ENCODE measurements around the gene IL15RA. TPM values are rescaled to one million over a fixed set of nuclear protein-coding genes. Genes with fewer than 3 reads are reported as not detected.

The IL15RA gene
- total and polyA plus RNA-seq, 10 of the 15 experiments (the other 5 are each of a cell fraction or from before 2014, with no cell fraction given), result 2.0 to 14.8 (median 12.1) TPM

DNA sequence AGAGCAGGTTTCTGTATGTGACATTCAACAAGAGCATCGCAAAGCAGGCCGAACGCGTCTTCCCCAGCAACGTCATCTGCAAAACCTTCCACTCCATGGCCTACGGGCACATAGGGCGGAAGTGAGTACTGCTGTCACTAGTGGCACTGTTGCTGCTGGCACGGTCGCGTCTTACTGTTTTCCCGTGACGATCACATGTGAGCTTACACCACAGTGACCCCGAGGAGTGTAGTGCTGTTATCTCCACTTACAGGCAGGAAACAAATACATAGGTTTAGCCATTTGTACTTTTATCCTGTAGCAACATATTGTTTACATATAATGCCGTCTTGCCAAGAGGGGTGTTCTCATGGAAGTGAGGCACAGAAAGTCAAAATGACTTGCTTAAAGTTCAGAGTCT is 61.9 kb downstream of the IL15RA start:
- H3K9me3 ChIP-seq (replicated peaks; ENCODE audit: control insufficient read depth, insufficient read depth, low read length), result no peaks in the 10 kb centered on the region
- no peak overlapping the region for H3K4me2 ChIP-seq (ENCODE audit: control insufficient read depth, insufficient read depth)
- no peak overlapping the region for H3K27ac ChIP-seq (ENCODE audit: control insufficient read depth, insufficient read depth)
- RAD21 ChIA-PET (ENCODE audit: unreplicated experiment), result no interaction called here
- intact Hi-C loops (cut with micrococcal nuclease; ENCODE audit: unreplicated experiment), result no loop called here
- no TSS peak for BruUV-seq (replicated peaks)
- 93% methylated on average over 14 of the region's 14 CpGs for WGBS (ENCODE audit: insufficient coverage, insufficient replicate concordance, low lambda C conversion rate, missing lambda C conversion rate)
- DNase-seq (ENCODE audit: low read depth, low spot score) (no peak), ATAC-seq (no peak), FAIRE-seq (no peak)
- peaks cover 20 to 40% of the 10 kb centered on the region in 2 experiments for H3K36me3 ChIP-seq (ENCODE audit: control insufficient read depth in 2 of 2, insufficient read depth in 2 of 2, low read length in 1 of 2)
- no peaks in the 10 kb centered on the region for H3K27me3 ChIP-seq (replicated peaks in 1 of 2; ENCODE audit: control insufficient read depth in 2 of 2, insufficient read depth in 2 of 2, low read length in 1 of 2)
- H3K79me2 ChIP-seq (ENCODE audit: control insufficient read depth, insufficient read depth, low read length), result no peaks in the 10 kb centered on the region
- H2AFZ ChIP-seq (ENCODE audit: control insufficient read depth, low read depth, low read length), result no peak overlapping the region
- CTCF ChIA-PET, result no interaction called here
- TF ChIP-seq RELA (IDR thresholded peaks at IDR 0.05; ENCODE audit: borderline replicate concordance, partially characterized antibody), result no peak
- no peak for TF ChIP-seq CHD4 (IDR thresholded peaks at IDR 0.05)
- H3K4me1 ChIP-seq (ENCODE audit: control insufficient read depth, insufficient read depth, low read length), result no peaks in the 10 kb centered on the region
- POLR2A ChIA-PET, result no interaction called here
- H3K9ac ChIP-seq (ENCODE audit: control insufficient read depth, insufficient read depth, low read length), result no peak overlapping the region
- SMC1A ChIA-PET (ENCODE audit: uncharacterized antibody, unreplicated experiment), result interaction anchor here (0.6 to 1.0 kb wide), 2 partner anchors 9 to 171 kb away, joined by 3 read pairs; no protein-coding TSS in a partner anchor
- in situ Hi-C loops (cut with MboI), result no loop called here
- H3K4me3 ChIP-seq, result no peak overlapping the region
- H4K20me1 ChIP-seq (ENCODE audit: control insufficient read depth, insufficient read depth), result no peaks in the 10 kb centered on the region

DNA sequence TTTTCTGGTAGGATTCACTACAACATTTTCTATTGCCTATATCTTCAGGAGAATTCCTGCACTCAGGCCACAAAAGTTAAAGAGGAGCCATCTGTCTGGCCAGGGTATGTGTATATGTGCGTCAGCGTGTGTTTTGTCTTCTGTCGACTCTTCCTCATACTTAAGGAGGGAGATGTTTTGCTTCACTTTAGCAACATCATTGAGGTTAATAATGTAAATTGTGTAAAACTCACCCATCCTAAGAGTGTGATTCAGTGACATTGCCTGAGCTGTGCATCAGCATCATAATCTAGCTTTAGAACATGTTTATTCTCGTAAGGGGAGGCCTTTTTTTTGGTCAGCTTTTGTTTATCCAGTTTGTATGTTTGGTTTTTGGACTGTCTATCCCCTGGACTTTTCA is 63.6 kb downstream of the IL15RA start:
- no peak for ATAC-seq
- Histone ChIP-seq H3K4me1 (ENCODE audit: control insufficient read depth, insufficient read depth, low read length) (no peaks in the 10 kb centered on the region), H4K20me1 (ENCODE audit: control insufficient read depth, insufficient read depth) (no peaks in the 10 kb centered on the region), H3K4me3 (no peak overlapping the region), H3K27me3 (replicated peaks in 1 of 2; ENCODE audit: control insufficient read depth in 2 of 2, insufficient read depth in 2 of 2, low read length in 1 of 2) (no peaks in the 10 kb centered on the region), H3K27ac (ENCODE audit: control insufficient read depth, insufficient read depth) (no peak overlapping the region), H3K4me2 (ENCODE audit: control insufficient read depth, insufficient read depth) (no peak overlapping the region), H2AFZ (ENCODE audit: control insufficient read depth, low read depth, low read length) (no peak overlapping the region), H3K9me3 (replicated peaks; ENCODE audit: control insufficient read depth, insufficient read depth, low read length) (no peaks in the 10 kb centered on the region), H3K36me3 (ENCODE audit: control insufficient read depth in 2 of 2, insufficient read depth in 2 of 2, low read length in 1 of 2) (peaks cover 25 to 41% of the 10 kb centered on the region in 2 experiments), H3K79me2 (ENCODE audit: control insufficient read depth, insufficient read depth, low read length) (no peaks in the 10 kb centered on the region), H3K9ac (ENCODE audit: control insufficient read depth, insufficient read depth, low read length) (no peak overlapping the region)
- SMC1A ChIA-PET (ENCODE audit: uncharacterized antibody, unreplicated experiment), result no interaction called here
- POLR2A ChIA-PET, result no interaction called here
- CTCF ChIA-PET, result no interaction called here
- DNase-seq (ENCODE audit: low read depth, low spot score), result no peak
- no TSS peak for BruUV-seq (replicated peaks)
- in situ Hi-C loops (cut with MboI) (no loop called here), intact Hi-C loops (cut with micrococcal nuclease; ENCODE audit: unreplicated experiment) (no loop called here)
- RAD21 ChIA-PET (ENCODE audit: unreplicated experiment), result no interaction called here
- FAIRE-seq, result peak; percentile 38
- whole genome bisulfite sequencing (ENCODE audit: insufficient coverage, insufficient replicate concordance, low lambda C conversion rate, missing lambda C conversion rate), result 100% methylated on average over 4 of the region's 4 CpGs
- TF ChIP-seq CHD2 (IDR thresholded peaks at IDR 0.05; ENCODE audit: borderline replicate concordance, low read depth, low read length), result no peak
- TF ChIP-seq KDM1A (IDR thresholded peaks at IDR 0.05; ENCODE audit: borderline replicate concordance), result no peak
- no peak for TF ChIP-seq ZNF24 (IDR thresholded peaks at IDR 0.05)
- TF ChIP-seq BACH1 (IDR thresholded peaks at IDR 0.05; ENCODE audit: borderline replicate concordance), result no peak
- TF ChIP-seq PBX3 (IDR thresholded peaks at IDR 0.05; ENCODE audit: insufficient replicate concordance, low read depth, low read length), result no peak
- no peak for TF ChIP-seq RB1 (IDR thresholded peaks at IDR 0.05; ENCODE audit: borderline replicate concordance)
- no peak for TF ChIP-seq PAX5 (IDR thresholded peaks at IDR 0.05; ENCODE audit: borderline replicate concordance, low read depth, low read length)
- no peak for TF ChIP-seq YBX1 (IDR thresholded peaks at IDR 0.05)
- TF ChIP-seq RAD21 (IDR thresholded peaks at IDR 0.05; ENCODE audit: insufficient read depth, low read depth, low read length), result no peak
- TF ChIP-seq SRF (IDR thresholded peaks at IDR 0.05; ENCODE audit: low read depth in 2 of 2, low read length in 2 of 2), result no peak
- no peak for TF ChIP-seq SREBF1 (IDR thresholded peaks at IDR 0.05; ENCODE audit: low read length)
- no peak for TF ChIP-seq NR2C2 (IDR thresholded peaks at IDR 0.05; ENCODE audit: borderline replicate concordance, control insufficient read depth, insufficient read length, low read depth)
- no peak for TF ChIP-seq POU2F2 (IDR thresholded peaks at IDR 0.05; ENCODE audit: borderline replicate concordance, low read depth, low read length)
- no peak for TF ChIP-seq MXI1 (IDR thresholded peaks at IDR 0.05; ENCODE audit: low read depth, low read length)

Measured in GM12878 (cell line).